AG09319 (cell line): Measurements from ENCODE around the gene MAP2K5.

Experiments
- DNase-seq: peaks from one replicate; pipeline ENCODE4 v3.0.0-alpha.2; 2010; ENCODE audit warnings: low read depth; ENCODE audit errors: extremely low read depth
- CTCF ChIP-seq: IDR thresholded peaks from 2 replicates; pipeline ENCODE4 v1.5.1; 2011; ENCODE audit warnings: low read depth, mild to moderate bottlenecking, inconsistent platforms, low read length, moderate library complexity

Gene MAP2K5

DNA sequence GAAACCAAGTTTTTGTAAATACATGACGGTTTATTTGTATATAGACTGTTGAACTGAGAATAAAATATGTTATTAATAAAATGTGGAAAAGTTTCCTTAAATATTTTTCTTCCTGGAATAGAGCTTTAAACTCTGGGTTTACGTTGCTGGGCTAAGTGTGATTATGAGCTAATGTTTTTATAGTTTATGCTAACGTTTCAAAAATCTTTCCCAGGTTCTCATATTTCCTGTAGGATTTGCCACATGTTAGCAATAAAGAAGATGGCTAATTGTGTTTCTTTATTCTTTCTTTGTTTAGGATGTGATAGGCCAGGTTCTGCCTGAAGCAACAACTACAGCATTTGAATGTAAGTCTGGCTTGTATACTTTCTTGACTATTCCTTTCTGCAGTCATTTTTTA lies 7.2 kb downstream of the MAP2K5 start:
- no peak for DNase-seq
- no peak for TF ChIP-seq CTCF

- TF ChIP-seq CTCF = no peak
- no peak for DNase-seq
Observed at GRCh38 chr15:67550522-67550921, 8.0 kb downstream of the MAP2K5 start.

DNA sequence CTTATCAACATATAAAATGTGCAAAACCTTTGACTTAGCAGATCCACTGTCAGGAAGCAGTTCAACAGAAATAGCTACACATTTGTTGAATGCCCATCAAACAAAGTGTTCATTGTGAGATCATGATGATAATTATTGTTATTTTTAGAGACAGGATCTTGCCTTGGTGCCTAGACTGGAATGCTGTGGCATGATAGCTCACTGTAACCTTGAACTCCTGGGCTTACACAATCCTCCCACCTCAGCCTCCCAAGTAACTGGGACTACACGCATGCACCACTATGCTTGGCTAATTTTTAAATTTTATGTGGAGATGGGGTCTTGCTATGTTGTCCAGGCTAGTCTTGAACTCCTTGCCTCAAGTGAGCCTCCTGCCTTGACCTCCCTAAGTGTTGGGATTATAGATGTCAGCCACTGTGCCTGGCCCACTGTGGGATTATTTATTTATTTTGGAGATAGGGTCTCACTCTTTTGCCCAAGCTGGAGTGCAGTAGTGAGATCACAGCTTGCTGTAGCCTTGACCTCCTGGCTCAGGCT lies 8.8 kb downstream of the MAP2K5 start:
- TF ChIP-seq CTCF = no peak

GRCh38 chr15:67554580-67554979 lies 12.1 kb downstream of the MAP2K5 start:
- DNase-seq = no peak
- no peak for TF ChIP-seq CTCF

More for the DNA sequence above, 8.8 kb downstream of the MAP2K5 start:
- no peak for DNase-seq

GRCh38 chr15:67556976-67557570 lies 14.6 kb downstream of the MAP2K5 start:
- no peak for TF ChIP-seq CTCF
- no peak for DNase-seq

GRCh38 chr15:67558502-67558901 lies 16.0 kb downstream of the MAP2K5 start:
- DNase-seq = no peak

More at GRCh38 chr15:67558502-67558901, 16.0 kb downstream of the MAP2K5 start:
- TF ChIP-seq CTCF = no peak
